OCI-LY1 (cell line): ENCODE data around the gene IGF2R.

Experiments used
- H2AFZ ChIP-seq: fragments of 200-600 bp; sonication (generic), shearing (Covaris generic); 2 replicates; pipeline ENCODE4 v1.6.0; 2014; ENCODE audit warnings: antibody characterized with exemption, mild to moderate bottlenecking, low read length
- H3F3A ChIP-seq: fragments of 200-600 bp; sonication (generic), shearing (Covaris generic); 2 replicates; pipeline ENCODE4 v1.6.0; 2014; ENCODE audit warnings: mild to moderate bottlenecking, antibody characterized with exemption, low read length, moderate library complexity; ENCODE audit not compliant: insufficient read depth
- H3K27ac ChIP-seq: fragments of 200-600 bp; sonication (generic); 2 replicates; pipeline ENCODE4 v1.5.1; 2014; ENCODE audit warnings: low read length, mixed run types, mild to moderate bottlenecking, low read depth; ENCODE audit not compliant: poor library complexity, severe bottlenecking
- H3K27me3 ChIP-seq: fragments of 200-600 bp; sonication (generic); 2 replicates; pipeline ENCODE4 v1.6.0; 2014; ENCODE audit warnings: antibody characterized with exemption, mild to moderate bottlenecking, low read length, moderate library complexity; ENCODE audit not compliant: insufficient read depth
- H3K36me3 ChIP-seq: fragments of 200-600 bp; sonication (generic); 2 replicates; pipeline ENCODE4 v1.6.1; 2014; ENCODE audit warnings: mild to moderate bottlenecking, antibody characterized with exemption, low read length, moderate library complexity, mixed read lengths; ENCODE audit not compliant: insufficient read depth
- H3K4me1 ChIP-seq: fragments of 200-600 bp; sonication (generic); 2 replicates; pipeline ENCODE4 v1.5.1; 2014; ENCODE audit warnings: mild to moderate bottlenecking, low read length, moderate library complexity; ENCODE audit not compliant: insufficient read depth, severe bottlenecking
- H3K4me2 ChIP-seq: fragments of 200-600 bp; sonication (generic), shearing (Covaris generic); 2 replicates; pipeline ENCODE4 v1.6.1; 2014; ENCODE audit warnings: low read length
- H3K4me3 ChIP-seq: fragments of 200-600 bp; sonication (generic); 2 replicates; pipeline ENCODE4 v1.5.1; 2014; ENCODE audit warnings: low read length, low read depth, mild to moderate bottlenecking, mixed read lengths; ENCODE audit not compliant: poor library complexity, severe bottlenecking
- H3K79me2 ChIP-seq: fragments of 200-600 bp; shearing (Covaris generic); 2 replicates; pipeline ENCODE4 v1.6.1; 2016; ENCODE audit warnings: mixed run types, low read length, mixed read lengths; ENCODE audit not compliant: insufficient read depth
- H3K9ac ChIP-seq: fragments of 200-600 bp; sonication (generic), shearing (Covaris generic); 2 replicates; pipeline ENCODE4 v1.6.1; 2014; ENCODE audit warnings: mild to moderate bottlenecking, low read length, mixed read lengths
- H3K9me2 ChIP-seq: fragments of 200-600 bp; sonication (generic), shearing (Covaris generic); 2 replicates; pipeline ENCODE4 v1.6.1; 2014; ENCODE audit warnings: low read depth, mild to moderate bottlenecking, low read length, mixed read lengths
- H3K9me3 ChIP-seq: fragments of 200-600 bp; shearing (Covaris generic); 2 replicates; pipeline ENCODE4 v1.6.1; 2014; ENCODE audit warnings: low read length, mixed read lengths
- H4K20me1 ChIP-seq: fragments of 200-600 bp; sonication (generic), shearing (Covaris generic); 2 replicates; pipeline ENCODE4 v1.6.0; 2016; ENCODE audit warnings: mild to moderate bottlenecking, low read length; ENCODE audit not compliant: insufficient read depth
- CTCF ChIP-seq: fragments of 200-600 bp; sonication (generic), shearing (Covaris generic); IDR thresholded peaks from 2 replicates; pipeline ENCODE4 v1.5.1; 2017; ENCODE audit warnings: mild to moderate bottlenecking, antibody characterized with exemption, low read length, moderate library complexity, mixed read lengths
- EZH2 ChIP-seq: fragments of 200-600 bp; sonication (generic), shearing (Covaris generic); IDR thresholded peaks from 2 replicates; pipeline ENCODE4 v1.8.0; 2017; ENCODE audit warnings: borderline replicate concordance, mixed run types, mild to moderate bottlenecking, antibody characterized with exemption, low read length, moderate library complexity, mixed read lengths

Gene IGF2R

GRCh38 chr6:160032538-160032937 is 63.7 kb downstream of the IGF2R start:
- peaks cover 34% of the 10 kb centered on the region for H3K4me1 ChIP-seq

GRCh38 chr6:160034036-160034930 is 65.4 kb downstream of the IGF2R start:
- Histone ChIP-seq H3K4me1 (peaks cover 20% of the 10 kb centered on the region), H3K9me2 (no peaks in the 10 kb centered on the region), H3F3A (no peaks in the 10 kb centered on the region), H2AFZ (no peak overlapping the region), H3K27ac (no peak overlapping the region), H3K36me3 (peaks cover 30% of the 10 kb centered on the region), H3K79me2 (no peaks in the 10 kb centered on the region), H3K27me3 (no peaks in the 10 kb centered on the region), H3K4me2 (no peak overlapping the region), H4K20me1 (no peaks in the 10 kb centered on the region), H3K4me3 (no peak overlapping the region), H3K9me3 (no peaks in the 10 kb centered on the region), H3K9ac (no peak overlapping the region)
- TF ChIP-seq CTCF (no peak), EZH2 (no peak)

More at GRCh38 chr6:160032538-160032937, 63.7 kb downstream of the IGF2R start:
- H3K27me3 ChIP-seq: no peaks in the 10 kb centered on the region
- no peak overlapping the region for H3K4me2 ChIP-seq
- H4K20me1 ChIP-seq: no peaks in the 10 kb centered on the region
- peaks cover 36% of the 10 kb centered on the region for H3K36me3 ChIP-seq
- no peak for TF ChIP-seq CTCF
- TF ChIP-seq EZH2: no peak
- H3K9me3 ChIP-seq: no peaks in the 10 kb centered on the region
- H3K27ac ChIP-seq: no peak overlapping the region
- H3K4me3 ChIP-seq: no peak overlapping the region
- no peaks in the 10 kb centered on the region for H3K79me2 ChIP-seq
- H3K9me2 ChIP-seq: no peaks in the 10 kb centered on the region
- H2AFZ ChIP-seq: no peak overlapping the region
- H3K9ac ChIP-seq: no peak overlapping the region
- H3F3A ChIP-seq: no peaks in the 10 kb centered on the region

GRCh38 chr6:160035241-160035640 is 66.4 kb downstream of the IGF2R start:
- Histone ChIP-seq H3K36me3 (peaks cover 30% of the 10 kb centered on the region), H3K9me2 (no peaks in the 10 kb centered on the region), H4K20me1 (no peaks in the 10 kb centered on the region), H3K9me3 (no peaks in the 10 kb centered on the region), H3K27ac (no peak overlapping the region), H3K9ac (no peak overlapping the region), H2AFZ (no peak overlapping the region), H3K27me3 (no peaks in the 10 kb centered on the region), H3K4me2 (no peak overlapping the region), H3F3A (no peaks in the 10 kb centered on the region), H3K79me2 (no peaks in the 10 kb centered on the region), H3K4me3 (no peak overlapping the region), H3K4me1 (peaks cover 11% of the 10 kb centered on the region)
- TF ChIP-seq CTCF: no peak
- TF ChIP-seq EZH2: no peak
